HEK293 (cell line): Measurements from ENCODE around the gene FOXO4.
A peak's percentile ranks its signal among the peaks of the same experiment; 100 is the strongest.

Experiments used
- CTCF ChIA-PET: fragments of 350-600 bp; formaldehyde crosslinking; extraction: SDS; loops from one replicate; lab custom pipeline; 2021; ENCODE audit warnings: antibody characterized with exemption; lab: Yijun Ruan, JAX
- POLR2A ChIA-PET: fragments of 300-600 bp; formaldehyde crosslinking; extraction: SDS; loops from one replicate; lab custom pipeline; 2020; ENCODE audit warnings: antibody characterized with exemption, inconsistent platforms; lab: Yijun Ruan, JAX
- H3K27ac ChIP-seq: fragments of 200-500 bp; sonication (Bioruptor generic); 2 replicates; pipeline ENCODE4 v1.5.1; 2014; ENCODE audit warnings: low read depth, low read length, control low read depth, inconsistent platforms; ENCODE audit errors: extremely low read depth
- H3K36me3 ChIP-seq, 2 experiments: fragments of 200-500 bp in 1 of 2; sonication (Bioruptor generic) in 1 of 2; 1 replicate in 1 of 2; 2 replicates in 1 of 2; pipeline ENCODE4 v1.5.1; 2014 to 2017; ENCODE audit warnings: inconsistent platforms in 2 of 2, low read length in 2 of 2; ENCODE audit not compliant: control insufficient read depth in 2 of 2, insufficient read depth in 1 of 2
- H3K4me1 ChIP-seq: fragments of 200-500 bp; sonication (Bioruptor generic); 2 replicates; pipeline ENCODE4 v1.5.1; 2014; ENCODE audit warnings: mild to moderate bottlenecking, low read length, inconsistent platforms; ENCODE audit not compliant: control insufficient read depth, insufficient read depth
- H3K4me3 ChIP-seq: 2 replicates; pipeline ENCODE4 v1.5.1; 2011; ENCODE audit warnings: low read depth, mild to moderate bottlenecking, control low read depth, low read length, moderate library complexity
- H3K9me3 ChIP-seq: fragments of 200-500 bp; sonication (Bioruptor generic); 2 replicates; pipeline ENCODE4 v1.5.1; 2014; ENCODE audit warnings: low read depth, low read length, inconsistent platforms; ENCODE audit not compliant: control insufficient read depth, insufficient read depth
- KLF10 ChIP-seq: fragments of 450-650 bp; IDR thresholded peaks from 2 replicates; pipeline ENCODE4 v1.5.1; 2018; ENCODE audit warnings: missing biosample characterization, mild to moderate bottlenecking, missing genetic modification characterization
- MEIS1 ChIP-seq: sonication (generic); formaldehyde crosslinking; IDR thresholded peaks from 2 replicates; pipeline ENCODE4 v1.8.1; 2022; ENCODE audit warnings: missing genetic modification reagents, mild to moderate bottlenecking, borderline replicate concordance
- MYNN ChIP-seq: fragments of 450-650 bp; formaldehyde crosslinking; IDR thresholded peaks from 2 replicates; pipeline ENCODE4 v1.5.1; 2016; ENCODE audit warnings: missing biosample characterization, missing genetic modification characterization, borderline replicate concordance
- PRDM2 ChIP-seq: fragments of 450-650 bp; formaldehyde crosslinking; IDR thresholded peaks from 2 replicates; pipeline ENCODE4 v1.5.1; 2016; ENCODE audit warnings: missing biosample characterization, missing genetic modification characterization, borderline replicate concordance
- YY2 ChIP-seq: fragments of 450-650 bp; formaldehyde crosslinking; IDR thresholded peaks from 2 replicates; pipeline ENCODE4 v1.5.1; 2016; ENCODE audit warnings: missing biosample characterization, missing genetic modification characterization
- ZBTB17 ChIP-seq: fragments of 450-650 bp; formaldehyde crosslinking; IDR thresholded peaks from 2 replicates; pipeline ENCODE4 v1.5.1; 2016; ENCODE audit warnings: missing biosample characterization, missing genetic modification characterization
- ZNF112 ChIP-seq: fragments of 450-650 bp; formaldehyde crosslinking; IDR thresholded peaks from 2 replicates; pipeline ENCODE4 v1.5.0; 2017; ENCODE audit warnings: missing biosample characterization, missing genetic modification characterization
- ZNF2 ChIP-seq: fragments of 450-650 bp; formaldehyde crosslinking; IDR thresholded peaks from 2 replicates; pipeline ENCODE4 v1.5.1; 2016; ENCODE audit warnings: missing biosample characterization, missing genetic modification characterization
- ZNF214 ChIP-seq: fragments of 450-650 bp; formaldehyde crosslinking; IDR thresholded peaks from 2 replicates; pipeline ENCODE4 v1.5.1; 2017; ENCODE audit warnings: missing biosample characterization, mild to moderate bottlenecking, missing genetic modification characterization, borderline replicate concordance
- ZNF280C ChIP-seq: fragments of 450-650 bp; formaldehyde crosslinking; IDR thresholded peaks from 2 replicates; pipeline ENCODE4 v1.5.1; 2016; ENCODE audit warnings: missing biosample characterization, missing genetic modification characterization
- ZNF433 ChIP-seq: fragments of 450-650 bp; formaldehyde crosslinking; IDR thresholded peaks from 2 replicates; pipeline ENCODE4 v1.5.1; 2016; ENCODE audit warnings: missing biosample characterization, missing genetic modification characterization, low read depth
- ZNF544 ChIP-seq: fragments of 450-650 bp; formaldehyde crosslinking; IDR thresholded peaks from 2 replicates; pipeline ENCODE4 v1.5.0; 2017; ENCODE audit warnings: missing biosample characterization, missing genetic modification characterization
- ZNF707 ChIP-seq: fragments of 450-650 bp; formaldehyde crosslinking; IDR thresholded peaks from 2 replicates; pipeline ENCODE4 v1.5.1; 2016; ENCODE audit warnings: missing biosample characterization, missing genetic modification characterization
- ZNF792 ChIP-seq: fragments of 450-650 bp; formaldehyde crosslinking; IDR thresholded peaks from 2 replicates; pipeline ENCODE4 v1.5.1; 2016; ENCODE audit warnings: missing biosample characterization, missing genetic modification characterization
- ZSCAN18 ChIP-seq: fragments of 450-650 bp; formaldehyde crosslinking; IDR thresholded peaks from 2 replicates; pipeline ENCODE4 v1.5.1; 2016; ENCODE audit warnings: missing biosample characterization, missing genetic modification characterization
- TF ChIP-seq, protein P1 (sequence below): fragments of 450-650 bp; formaldehyde crosslinking; IDR thresholded peaks from 2 replicates; pipeline ENCODE4 v1.5.1; 2016; ENCODE audit warnings: missing biosample characterization, missing genetic modification characterization
- TF ChIP-seq, protein P2 (sequence below): fragments of 450-650 bp; formaldehyde crosslinking; IDR thresholded peaks from 2 replicates; pipeline ENCODE4; 2016; ENCODE audit warnings: missing biosample characterization, missing genetic modification characterization

The FOXO4 gene

GRCh38 chrX:71068044-71068918 lies 27.4 kb upstream of the FOXO4 start, which contains the start of gene SNX12 (continued):
- TF ChIP-seq, protein P1, sequence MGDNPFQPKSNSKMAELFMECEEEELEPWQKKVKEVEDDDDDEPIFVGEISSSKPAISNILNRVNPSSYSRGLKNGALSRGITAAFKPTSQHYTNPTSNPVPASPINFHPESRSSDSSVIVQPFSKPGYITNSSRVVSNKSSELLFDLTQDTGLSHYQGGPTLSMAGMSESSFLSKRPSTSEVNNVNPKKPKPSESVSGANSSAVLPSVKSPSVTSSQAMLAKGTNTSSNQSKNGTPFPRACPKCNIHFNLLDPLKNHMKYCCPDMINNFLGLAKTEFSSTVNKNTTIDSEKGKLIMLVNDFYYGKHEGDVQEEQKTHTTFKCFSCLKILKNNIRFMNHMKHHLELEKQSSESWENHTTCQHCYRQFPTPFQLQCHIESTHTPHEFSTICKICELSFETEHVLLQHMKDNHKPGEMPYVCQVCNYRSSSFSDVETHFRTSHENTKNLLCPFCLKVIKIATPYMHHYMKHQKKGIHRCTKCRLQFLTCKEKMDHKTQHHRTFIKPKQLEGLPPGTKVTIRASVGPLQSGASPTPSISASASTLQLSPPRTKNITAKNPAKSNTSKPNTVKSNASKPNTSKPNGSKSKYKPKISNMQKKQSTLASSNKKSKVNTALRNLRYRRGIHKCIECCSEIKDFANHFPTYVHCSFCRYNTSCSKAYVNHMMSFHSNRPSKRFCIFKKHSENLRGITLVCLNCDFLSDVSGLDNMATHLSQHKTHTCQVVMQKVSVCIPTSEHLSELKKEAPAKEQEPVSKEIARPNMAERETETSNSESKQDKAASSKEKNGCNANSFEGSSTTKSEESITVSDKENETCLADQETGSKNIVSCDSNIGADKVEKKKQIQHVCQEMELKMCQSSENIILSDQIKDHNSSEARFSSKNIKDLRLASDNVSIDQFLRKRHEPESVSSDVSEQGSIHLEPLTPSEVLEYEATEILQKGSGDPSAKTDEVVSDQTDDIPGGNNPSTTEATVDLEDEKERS: no peak
- TF ChIP-seq ZNF433 (tag by site-specific recombination): no peak
- peak; percentile 43; the same call in 1 of the 2 replicates for TF ChIP-seq ZSCAN18
- TF ChIP-seq ZNF280C: no peak
- TF ChIP-seq ZNF792 (tag by site-specific recombination): no peak
- no peak for TF ChIP-seq ZNF707 (tag by site-specific recombination)
- TF ChIP-seq ZBTB17 (tag by site-specific recombination): no peak
- TF ChIP-seq ZNF112: no peak
- TF ChIP-seq MEIS1 (CRISPR knock-in tag): no peak
- TF ChIP-seq, all 188 proteins: peak for 57

DNA sequence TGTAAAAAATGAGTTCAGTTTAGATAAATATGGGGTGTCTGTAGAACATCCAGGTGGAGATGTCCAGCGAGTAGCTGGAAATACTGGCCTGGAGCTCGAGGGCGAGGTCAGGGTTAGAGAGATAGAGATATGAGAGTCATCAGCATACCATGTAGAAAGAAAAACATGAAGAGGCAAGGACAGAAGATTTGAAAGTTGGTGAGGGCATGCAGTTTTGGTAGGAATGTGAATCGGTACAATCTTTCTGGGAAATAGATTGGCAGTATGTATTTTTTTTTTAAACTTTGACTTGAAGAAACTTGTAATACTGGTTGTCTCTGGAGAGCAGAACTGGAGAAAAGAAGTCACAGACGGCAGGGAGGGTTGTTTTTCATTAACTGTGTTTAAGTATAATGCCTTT lies 25.1 kb upstream of the FOXO4 start:
- ChIA-PET CTCF (interaction anchor here (0.5 to 0.6 kb wide), 2 partner anchors 112 to 1750 kb away, joined by 3 read pairs; no protein-coding TSS in a partner anchor), POLR2A (no interaction called here)
- no peak overlapping the region for H3K4me3 ChIP-seq
- no peaks in the 10 kb centered on the region for H3K4me1 ChIP-seq
- peaks cover 0 to 3% of the 10 kb centered on the region in 2 experiments; a peak in 1 of 3 replicates for H3K36me3 ChIP-seq
- H3K27ac ChIP-seq: no peak overlapping the region
- no peaks in the 10 kb centered on the region for H3K9me3 ChIP-seq
- TF ChIP-seq KLF10 (tag by site-specific recombination): no peak
- TF ChIP-seq, protein P2, sequence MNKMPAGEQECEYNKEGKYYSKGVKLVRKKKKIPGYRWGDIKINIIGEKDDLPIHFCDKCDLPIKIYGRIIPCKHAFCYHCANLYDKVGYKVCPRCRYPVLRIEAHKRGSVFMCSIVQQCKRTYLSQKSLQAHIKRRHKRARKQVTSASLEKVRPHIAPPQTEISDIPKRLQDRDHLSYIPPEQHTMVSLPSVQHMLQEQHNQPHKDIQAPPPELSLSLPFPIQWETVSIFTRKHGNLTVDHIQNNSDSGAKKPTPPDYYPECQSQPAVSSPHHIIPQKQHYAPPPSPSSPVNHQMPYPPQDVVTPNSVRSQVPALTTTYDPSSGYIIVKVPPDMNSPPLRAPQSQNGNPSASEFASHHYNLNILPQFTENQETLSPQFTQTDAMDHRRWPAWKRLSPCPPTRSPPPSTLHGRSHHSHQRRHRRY (tag by site-specific recombination): no peak
- TF ChIP-seq PRDM2 (tag by site-specific recombination): no peak
- no peak for TF ChIP-seq YY2 (tag by site-specific recombination)
- TF ChIP-seq ZNF214 (tag by site-specific recombination): no peak
- TF ChIP-seq ZNF2: no peak
- no peak for TF ChIP-seq ZNF544
- no peak for TF ChIP-seq MYNN (tag by site-specific recombination)
